Caco-2 (cell line): ENCODE data around the gene SLC5A11. TPM values are rescaled to one million over a fixed set of nuclear protein-coding genes. Genes with fewer than 3 reads are reported as not detected.
"Not testable (repeated sequence)": the region's sequence is repeated elsewhere in the genome, so short reads cannot be mapped to it uniquely, and the experiment has no call there.

Experiments used
- BruUV-seq: library from RNA; stranded (reverse); fragments of 400-500 nt; replicated peaks from 2 replicates; lab custom pipeline; 2021; lab: Mats Ljungman, UMichigan
- CTCF ChIA-PET: fragments of 300-600 bp; sonication (Branson Sonifier 250); formaldehyde crosslinking; loops from one replicate; lab custom pipeline; 2022; ENCODE audit warnings: antibody characterized with exemption; lab: Charles Lee
- POLR2A ChIA-PET: fragments of 300-600 bp; sonication (Branson Sonifier 250); formaldehyde crosslinking; loops from one replicate; lab custom pipeline; 2022; ENCODE audit warnings: antibody characterized with exemption; lab: Charles Lee
- DNase-seq, 2 experiments: peaks; one replicate each; pipeline versions ENCODE4 v3.0.0 to v3.0.0-alpha.2; 2020 to 2022
- H3K27me3 ChIP-seq: replicated peaks from 2 replicates; pipeline ENCODE4 v1.6.0; 2011; ENCODE audit warnings: low read length; ENCODE audit not compliant: control insufficient read depth, insufficient read depth
- H3K36me3 ChIP-seq: 2 replicates; pipeline ENCODE4 v1.5.1; 2011; ENCODE audit warnings: low read length; ENCODE audit not compliant: control insufficient read depth, insufficient read depth
- H3K4me1 ChIP-seq: fragments of 250-450 bp; sonication (Bioruptor Pico); 2 replicates; pipeline ENCODE4 v1.5.1; 2020; ENCODE audit warnings: mild to moderate bottlenecking
- H3K4me3 ChIP-seq: 2 replicates; pipeline ENCODE4 v1.5.1; 2011; ENCODE audit warnings: low read depth, mild to moderate bottlenecking, control low read depth, low read length
- H3K9me3 ChIP-seq: fragments of 250-450 bp; sonication (Bioruptor Pico); 2 replicates; pipeline ENCODE4 v1.5.1; 2020; ENCODE audit warnings: mild to moderate bottlenecking, moderate library complexity
- H3K27ac Mint-ChIP-seq: one replicate; pipeline ENCODE4 v1.8.0; 2022; ENCODE audit warnings: mixed read lengths; ENCODE audit not compliant: unreplicated experiment
- H3K27me3 Mint-ChIP-seq: one replicate; pipeline ENCODE4 v1.8.0; 2022; ENCODE audit warnings: mixed read lengths; ENCODE audit not compliant: insufficient read depth, unreplicated experiment
- H3K36me3 Mint-ChIP-seq: one replicate; pipeline ENCODE4 v1.8.0; 2022; ENCODE audit warnings: mild to moderate bottlenecking, mixed read lengths; ENCODE audit not compliant: insufficient read depth, unreplicated experiment
- H3K4me1 Mint-ChIP-seq: one replicate; pipeline ENCODE4 v1.8.0; 2022; ENCODE audit warnings: low read depth, mixed read lengths; ENCODE audit not compliant: unreplicated experiment
- H3K4me3 Mint-ChIP-seq: one replicate; pipeline ENCODE4 v1.8.0; 2022; ENCODE audit warnings: mild to moderate bottlenecking, moderate library complexity, mixed read lengths; ENCODE audit not compliant: unreplicated experiment
- H3K9me3 Mint-ChIP-seq: one replicate; pipeline ENCODE4 v1.8.0; 2022; ENCODE audit warnings: mixed read lengths; ENCODE audit not compliant: unreplicated experiment
- intact Hi-C: fragments of 100-400 bp; cut with micrococcal nuclease; formaldehyde crosslinking; loops from one replicate; pipeline ENCODE4 v1.10.0; 2022; ENCODE audit not compliant: unreplicated experiment
- total RNA-seq: library from RNA; stranded (reverse); gene quantifications from 2 replicates; pipeline ENCODE4 v1.2.3, GENCODE V29; 2022
- TF ChIP-seq, protein P1 (sequence below), 2 experiments: fragments of 200-600 bp in 1 of 2; IDR thresholded peaks; 1 replicate in 1 of 2; 2 replicates in 1 of 2; pipeline versions ENCODE4 v1.5.1 to v1.8.0; 2011 to 2022; ENCODE audit warnings: antibody characterized with exemption in 1 of 2, control low read depth in 1 of 2, inconsistent platforms in 1 of 2, low read depth in 1 of 2, low read length in 1 of 2, mild to moderate bottlenecking in 1 of 2, moderate library complexity in 1 of 2; ENCODE audit not compliant: insufficient read depth in 1 of 2, severe bottlenecking in 1 of 2, unreplicated experiment in 1 of 2

The SLC5A11 gene
- total RNA-seq, 1 experiment from 2014 or later = 0.95 TPM

DNA sequence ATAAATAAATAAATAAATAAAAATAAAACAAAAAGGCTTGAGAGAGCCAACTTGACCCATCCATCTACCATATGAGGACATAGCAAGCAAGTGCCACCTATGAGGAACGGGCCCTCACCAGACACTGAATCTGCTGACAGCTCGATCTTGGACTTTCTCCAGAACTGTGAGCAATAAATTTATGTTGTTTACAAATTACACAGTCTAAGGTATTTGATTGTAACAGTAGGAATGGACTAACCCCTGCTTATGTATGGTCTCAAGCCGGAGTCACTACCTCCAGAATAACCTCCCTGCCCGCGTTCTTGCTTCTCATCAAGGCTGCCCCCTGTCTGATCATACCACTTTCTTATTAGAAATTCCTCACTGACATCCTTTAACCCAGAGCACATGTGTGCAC lies 9.9 kb downstream of the SLC5A11 start:
- no peaks in the 10 kb centered on the region for H3K9me3 Mint-ChIP-seq
- Histone ChIP-seq H3K27me3 (no peaks in the 10 kb centered on the region), H3K4me3 (no peak overlapping the region), H3K4me1 (0 out of 2 replicates have a peak, but pooled peaks cover 3% of the 10 kb centered on the region), H3K9me3 (no peaks in the 10 kb centered on the region), H3K36me3 (no peaks in the 10 kb centered on the region)
- H3K4me1 Mint-ChIP-seq = no peaks in the 10 kb centered on the region
- H3K4me3 Mint-ChIP-seq = no peak overlapping the region
- TF ChIP-seq, protein P1, sequence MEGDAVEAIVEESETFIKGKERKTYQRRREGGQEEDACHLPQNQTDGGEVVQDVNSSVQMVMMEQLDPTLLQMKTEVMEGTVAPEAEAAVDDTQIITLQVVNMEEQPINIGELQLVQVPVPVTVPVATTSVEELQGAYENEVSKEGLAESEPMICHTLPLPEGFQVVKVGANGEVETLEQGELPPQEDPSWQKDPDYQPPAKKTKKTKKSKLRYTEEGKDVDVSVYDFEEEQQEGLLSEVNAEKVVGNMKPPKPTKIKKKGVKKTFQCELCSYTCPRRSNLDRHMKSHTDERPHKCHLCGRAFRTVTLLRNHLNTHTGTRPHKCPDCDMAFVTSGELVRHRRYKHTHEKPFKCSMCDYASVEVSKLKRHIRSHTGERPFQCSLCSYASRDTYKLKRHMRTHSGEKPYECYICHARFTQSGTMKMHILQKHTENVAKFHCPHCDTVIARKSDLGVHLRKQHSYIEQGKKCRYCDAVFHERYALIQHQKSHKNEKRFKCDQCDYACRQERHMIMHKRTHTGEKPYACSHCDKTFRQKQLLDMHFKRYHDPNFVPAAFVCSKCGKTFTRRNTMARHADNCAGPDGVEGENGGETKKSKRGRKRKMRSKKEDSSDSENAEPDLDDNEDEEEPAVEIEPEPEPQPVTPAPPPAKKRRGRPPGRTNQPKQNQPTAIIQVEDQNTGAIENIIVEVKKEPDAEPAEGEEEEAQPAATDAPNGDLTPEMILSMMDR (IDR thresholded peaks at IDR 0.05; ENCODE audit: insufficient read depth in 1 of 2, low read depth in 1 of 2, low read length in 1 of 2, severe bottlenecking in 1 of 2, unreplicated experiment in 1 of 2) = no peak
- CTCF ChIA-PET = no interaction called here
- H3K27ac Mint-ChIP-seq = no peak overlapping the region
- POLR2A ChIA-PET = no interaction called here
- intact Hi-C loops = no loop called here
- no peaks in the 10 kb centered on the region for H3K27me3 Mint-ChIP-seq
- no peaks in the 10 kb centered on the region for H3K36me3 Mint-ChIP-seq
- DNase-seq = no peak
- no TSS peak for BruUV-seq

GRCh38 chr16:24856871-24857270 lies 11.1 kb downstream of the SLC5A11 start:
- H3K36me3 Mint-ChIP-seq, H3K27ac Mint-ChIP-seq, CTCF ChIA-PET, H3K27me3 Mint-ChIP-seq, H3K9me3 ChIP-seq, H3K4me3 ChIP-seq, DNase-seq, H3K36me3 ChIP-seq, POLR2A ChIA-PET, H3K27me3 ChIP-seq, H3K9me3 Mint-ChIP-seq, intact Hi-C loops, BruUV-seq, H3K4me3 Mint-ChIP-seq, H3K4me1 Mint-ChIP-seq, H3K4me1 ChIP-seq: not testable (repeated sequence)

DNA sequence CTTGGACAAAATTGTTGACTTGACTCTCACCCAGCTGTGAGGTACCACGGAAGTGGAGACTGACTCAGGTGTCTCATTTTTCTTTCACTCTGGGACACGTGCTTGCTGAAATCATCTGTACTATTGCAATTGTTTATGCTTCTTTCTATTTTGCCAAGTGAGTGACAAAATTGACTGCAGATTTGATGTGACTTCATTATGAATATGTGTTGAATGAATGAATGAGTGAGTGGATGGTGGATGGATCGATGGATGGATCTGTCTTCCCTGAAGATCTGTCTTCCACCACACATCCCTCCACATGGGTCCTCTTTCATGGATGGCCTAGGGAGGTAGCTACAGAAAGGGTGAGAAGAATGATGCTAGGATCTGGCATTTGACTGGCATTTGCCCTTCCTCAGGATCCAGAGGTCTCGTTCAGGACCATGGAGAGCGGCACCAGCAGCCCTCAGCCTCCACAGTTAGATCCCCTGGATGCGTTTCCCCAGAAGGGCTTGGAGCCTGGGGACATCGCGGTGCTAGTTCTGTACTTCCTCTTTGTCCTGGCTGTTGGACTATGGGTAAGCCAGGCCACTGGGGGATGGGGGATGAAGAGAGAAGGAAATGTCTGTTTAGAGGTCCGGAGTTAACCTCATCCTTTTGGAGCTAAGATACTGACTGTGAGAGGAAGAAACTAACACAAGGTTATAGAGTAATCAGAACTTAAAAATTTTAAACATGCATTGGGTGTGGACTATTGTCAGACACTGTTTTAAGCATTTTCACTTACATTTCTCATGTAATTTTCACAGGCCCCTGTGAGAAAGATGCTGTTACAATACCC lies 12.7 kb downstream of the SLC5A11 start:
- no peaks in the 10 kb centered on the region for H3K36me3 Mint-ChIP-seq
- no peaks in the 10 kb centered on the region for H3K9me3 Mint-ChIP-seq
- CTCF ChIA-PET = no interaction called here
- H3K4me3 ChIP-seq = no peak overlapping the region
- H3K27me3 Mint-ChIP-seq = no peaks in the 10 kb centered on the region
- H3K4me1 Mint-ChIP-seq = no peaks in the 10 kb centered on the region
- peak; percentile 70 to 77 for DNase-seq
- BruUV-seq = no TSS peak
- H3K36me3 ChIP-seq = no peaks in the 10 kb centered on the region
- H3K27ac Mint-ChIP-seq = no peak overlapping the region
- POLR2A ChIA-PET = no interaction called here
- TF ChIP-seq, protein P1 (IDR thresholded peaks at IDR 0.05; ENCODE audit: insufficient read depth in 1 of 2, low read depth in 1 of 2, low read length in 1 of 2, severe bottlenecking in 1 of 2, unreplicated experiment in 1 of 2) = no peak
- intact Hi-C loops = no loop called here
- H3K9me3 ChIP-seq = no peaks in the 10 kb centered on the region
- H3K4me3 Mint-ChIP-seq = no peak overlapping the region
- 0 out of 2 replicates have a peak, but pooled peaks cover 3% of the 10 kb centered on the region for H3K4me1 ChIP-seq
- H3K27me3 ChIP-seq = no peaks in the 10 kb centered on the region
